B cell (primary cell): Measurements from ENCODE around the gene HOOK1. TPM values are rescaled to one million over a fixed set of nuclear protein-coding genes. Genes with fewer than 3 reads are reported as not detected.

ENCODE experiments used
- ATAC-seq: fragments of 200-7000 bp; cut with Tn5 transposase; one replicate; pipeline ENCODE4 v1.10.0; 2021; ENCODE audit warnings: low read depth, mild to moderate bottlenecking, moderate number of reproducible peaks, moderate library complexity
- CTCF ChIA-PET: fragments of 350-600 bp; sonication (Branson Sonifier 250); formaldehyde crosslinking; loops from one replicate; lab custom pipeline; 2021; ENCODE audit warnings: antibody characterized with exemption, inconsistent platforms; lab: Charles Lee
- POLR2A ChIA-PET: fragments of 350-600 bp; sonication (Branson Sonifier 250); formaldehyde crosslinking; loops from one replicate; lab custom pipeline; 2021; ENCODE audit warnings: antibody characterized with exemption; lab: Charles Lee
- DNase-seq: peaks from one replicate; pipeline ENCODE4 v3.0.0; 2013
- H2AFZ ChIP-seq: 2 replicates; pipeline ENCODE4 v1.6.1; 2012; ENCODE audit warnings: mild to moderate bottlenecking, low read depth, low read length; ENCODE audit not compliant: insufficient read depth, poor library complexity, severe bottlenecking
- H3K27ac ChIP-seq, 2 donors: 1 replicate in 1 of 2; 2 replicates in 1 of 2; pipeline ENCODE4 v1.5.1; 2012 to 2013; ENCODE audit warnings: low read length in 2 of 2, mild to moderate bottlenecking in 2 of 2, moderate library complexity in 1 of 2
- H3K27me3 ChIP-seq, 4 experiments: fragments of 200-600 bp in 1 of 4; sonication (generic) in 1 of 4; replicated peaks in 1 of 4; 1 replicate in 2 of 4; 2 replicates in 2 of 4; pipeline versions ENCODE4 v1.6.1 to v1.7.0; 2013 to 2016; ENCODE audit warnings: low read length in 3 of 4, mild to moderate bottlenecking in 2 of 4, mixed read lengths in 1 of 4, moderate library complexity in 1 of 4; ENCODE audit not compliant: insufficient read depth in 4 of 4, control insufficient read depth in 3 of 4; ENCODE audit errors: control extremely low read depth in 1 of 4
- H3K36me3 ChIP-seq, 2 experiments: replicated peaks in 1 of 2; 1 replicate in 1 of 2; 2 replicates in 1 of 2; pipeline versions ENCODE4 v1.6.1 to v1.7.1; 2013; ENCODE audit warnings: low read length in 1 of 2; ENCODE audit not compliant: insufficient read depth in 2 of 2, control insufficient read depth in 1 of 2; ENCODE audit errors: control extremely low read depth in 1 of 2, extremely low read depth in 1 of 2
- H3K4me1 ChIP-seq, 2 donors: fragments of 200-600 bp in 1 of 2; sonication (generic) in 1 of 2; 1 replicate in 1 of 2; 2 replicates in 1 of 2; pipeline versions ENCODE4 v1.5.1 to v1.6.1; 2013 to 2017; ENCODE audit warnings: low read length in 2 of 2; ENCODE audit not compliant: control insufficient read depth in 2 of 2, insufficient read depth in 2 of 2
- H3K4me2 ChIP-seq: replicated peaks from 2 replicates; pipeline ENCODE3; 2012; ENCODE audit warnings: mild to moderate bottlenecking, low read depth, low read length; ENCODE audit not compliant: poor library complexity, severe bottlenecking
- H3K4me3 ChIP-seq, 5 experiments: fragments of 200-600 bp in 1 of 5; sonication (generic) in 1 of 5; 1 replicate in 3 of 5; 2 replicates in 2 of 5; pipeline versions ENCODE4 v1.5.1 to v1.7.0; 2011 to 2016; ENCODE audit warnings: low read length in 4 of 5, mild to moderate bottlenecking in 4 of 5, low read depth in 2 of 5, control low read depth in 1 of 5, moderate library complexity in 1 of 5; ENCODE audit not compliant: insufficient read depth in 1 of 5; ENCODE audit errors: control extremely low read depth in 1 of 5, extremely low read depth in 1 of 5
- H3K79me2 ChIP-seq: fragments of 200-600 bp; sonication (generic); one replicate; pipeline ENCODE4 v1.6.0; 2016; ENCODE audit warnings: low read length; ENCODE audit not compliant: control insufficient read depth, insufficient read depth
- H3K9ac ChIP-seq: fragments of 200-600 bp; sonication (generic); 2 replicates; pipeline ENCODE4 v1.6.1; 2017; ENCODE audit warnings: mild to moderate bottlenecking, low read length, moderate library complexity
- H3K9me3 ChIP-seq, 3 donors: one replicate each; pipeline versions ENCODE4 v1.6.1 to v1.7.1; 2013; ENCODE audit warnings: low read length in 2 of 3; ENCODE audit not compliant: control insufficient read depth in 2 of 3, insufficient read depth in 1 of 3; ENCODE audit errors: control extremely low read depth in 1 of 3
- H4K20me1 ChIP-seq: 2 replicates; pipeline ENCODE4 v1.6.0; 2012; ENCODE audit warnings: mild to moderate bottlenecking, low read length; ENCODE audit not compliant: insufficient read depth, control insufficient read depth, poor library complexity, severe bottlenecking
- H3K27ac Mint-ChIP-seq: one replicate; pipeline ENCODE4 v1.8.0; 2021; ENCODE audit warnings: mixed read lengths
- H3K27me3 Mint-ChIP-seq: one replicate; pipeline ENCODE4 v1.8.0; 2021; ENCODE audit warnings: mixed read lengths
- H3K4me1 Mint-ChIP-seq: one replicate; pipeline ENCODE4 v1.8.0; 2021; ENCODE audit warnings: mixed read lengths
- H3K4me3 Mint-ChIP-seq: one replicate; pipeline ENCODE4 v1.8.0; 2021; ENCODE audit warnings: mixed read lengths
- H3K9me3 Mint-ChIP-seq: one replicate; pipeline ENCODE4 v1.8.0; 2022; ENCODE audit warnings: mixed read lengths; ENCODE audit not compliant: insufficient read depth
- CTCF ChIP-seq: fragments of 200-600 bp; IDR thresholded peaks from one replicate; pipeline ENCODE4 v1.8.0; 2022; ENCODE audit warnings: antibody characterized with exemption, mild to moderate bottlenecking
- EZH2 ChIP-seq: IDR thresholded peaks from 2 replicates; pipeline ENCODE4 v1.6.1; 2012; ENCODE audit warnings: borderline replicate concordance, low read depth, mild to moderate bottlenecking, moderate library complexity, low read length; ENCODE audit not compliant: insufficient read depth, poor library complexity, severe bottlenecking
- WGBS: methylation state at CpG from one replicate; pipeline ENCODE4 v1.1.5; 2013; ENCODE audit warnings: missing lambda C conversion rate; ENCODE audit not compliant: insufficient coverage; 5-methylcytosine and 5-hydroxymethylcytosine counted together
- intact Hi-C: fragments of 100-400 bp; cut with micrococcal nuclease; formaldehyde crosslinking; loops from one replicate; pipeline ENCODE4 v1.10.0; 2022
- polyA plus RNA-seq: library from polyadenylated mRNA; depleted of rRNA; stranded (reverse); fragments of >200 nt; gene quantifications from 2 replicates; pipeline ENCODE4 v1.2.3, GENCODE V29; 2012
- total RNA-seq, 2 donors: library from RNA; stranded (reverse); fragments of 120-200 nt in 1 of 2; gene quantifications; 1 replicate in 1 of 2; 2 replicates in 1 of 2; pipeline versions ENCODE4 v1.2.3 to v1.2.4, GENCODE V29; 2013 to 2022

HOOK1 gene
- total and polyA plus RNA-seq, 2 donors (not counting 1 experiment from before 2014, with no cell fraction given) = 2.0 to 12.0 TPM

GRCh38 chr1:59877108-59877682 lies 62.4 kb downstream of the HOOK1 start:
- H3K9me3 Mint-ChIP-seq = peaks cover 6% of the 10 kb centered on the region
- Histone ChIP-seq H3K4me2 (no peak overlapping the region), H3K27ac (no peak overlapping the region), H3K9me3 (peaks cover 1 to 17% (median 5%) of the 10 kb centered on the region in 3 donors), H4K20me1 (no peaks in the 10 kb centered on the region), H3K27me3 (no peaks in the 10 kb centered on the region), H3K4me3 (no peak overlapping the region), H2AFZ (no peak overlapping the region), H3K4me1 (no peaks in the 10 kb centered on the region), H3K79me2 (no peaks in the 10 kb centered on the region), H3K36me3 (peaks cover 0 to 2% of the 10 kb centered on the region in 2 experiments), H3K9ac (no peak overlapping the region)
- peaks cover 3% of the 10 kb centered on the region for H3K27me3 Mint-ChIP-seq
- intact Hi-C loops = no loop called here
- 83% methylated on average over 1 of the region's 2 CpGs for WGBS
- no peak overlapping the region for H3K27ac Mint-ChIP-seq
- no peaks in the 10 kb centered on the region for H3K4me1 Mint-ChIP-seq
- no peak for ATAC-seq
- no peak overlapping the region for H3K4me3 Mint-ChIP-seq
- POLR2A ChIA-PET = no interaction called here
- no peak for DNase-seq
- TF ChIP-seq EZH2 = no peak
- TF ChIP-seq CTCF = no peak
- CTCF ChIA-PET = interaction anchor here (0.9 kb wide), 1 partner anchor 70 kb away, joined by 4 read pairs; no protein-coding TSS in a partner anchor

GRCh38 chr1:59878370-59878769 lies 63.6 kb downstream of the HOOK1 start:
- Mint-ChIP-seq H3K4me1 (no peaks in the 10 kb centered on the region), H3K27me3 (peaks cover 7% of the 10 kb centered on the region), H3K27ac (no peak overlapping the region), H3K9me3 (peaks cover 6% of the 10 kb centered on the region), H3K4me3 (no peak overlapping the region)
- ChIA-PET CTCF (interaction anchor here (3.0 kb wide), 1 partner anchor 69 kb away, joined by 18 read pairs; no protein-coding TSS in a partner anchor), POLR2A (no interaction called here)
- Histone ChIP-seq H4K20me1 (no peaks in the 10 kb centered on the region), H3K9me3 (peaks cover 1 to 17% (median 5%) of the 10 kb centered on the region in 3 donors), H3K36me3 (peaks cover 0 to under 1% of the 10 kb centered on the region in 2 experiments), H3K27ac (no peak overlapping the region), H3K79me2 (no peaks in the 10 kb centered on the region), H3K4me1 (no peaks in the 10 kb centered on the region), H3K27me3 (no peaks in the 10 kb centered on the region), H3K4me2 (no peak overlapping the region), H2AFZ (no peak overlapping the region), H3K9ac (no peak overlapping the region), H3K4me3 (no peak overlapping the region)
- ATAC-seq (no peak), DNase-seq (no peak)
- no peak for TF ChIP-seq CTCF
- no peak for TF ChIP-seq EZH2
- intact Hi-C loops = loop anchor here (2.0 kb wide), 1 partner anchor 68 kb away; no protein-coding TSS in a partner anchor
- WGBS = 100% methylated on average over 2 of the region's 3 CpGs
